Coronary artery (tissue), 2 donors: ENCODE data around the gene MCC.

Source experiments
- DNase-seq: peaks from one replicate; pipeline ENCODE4 v3.0.0-alpha.2; 2017; ENCODE audit warnings: low spot score
- H3K27ac ChIP-seq, 2 donors: fragments of 200-600 bp; sonication (generic); one replicate each; pipeline ENCODE4 v1.5.1; 2016 to 2019
- H3K4me3 ChIP-seq: fragments of 200-600 bp; sonication (generic); 2 replicates; pipeline ENCODE4 v1.5.1; 2016; ENCODE audit warnings: mild to moderate bottlenecking, moderate library complexity
- CTCF ChIP-seq: fragments of 200-600 bp; sonication (generic); IDR thresholded peaks from one replicate; pipeline ENCODE4 v1.5.1; 2019; ENCODE audit warnings: antibody characterized with exemption

The MCC gene

GRCh38 chr5:113099822-113100221 lies 388.4 kb downstream of the MCC start:
- TF ChIP-seq CTCF: no peak
- H3K4me3 ChIP-seq: no peak overlapping the region
- DNase-seq: no peak
- H3K27ac ChIP-seq: no peak overlapping the region

- no peak overlapping the region for H3K27ac ChIP-seq
- no peak for TF ChIP-seq CTCF
- no peak for DNase-seq
- no peak overlapping the region for H3K4me3 ChIP-seq
Observed at GRCh38 chr5:113098378-113098777, 389.9 kb downstream of the MCC start.

GRCh38 chr5:113095831-113096230 lies 392.4 kb downstream of the MCC start:
- Histone ChIP-seq H3K27ac (no peak overlapping the region), H3K4me3 (no peak overlapping the region)
- no peak for DNase-seq
- no peak for TF ChIP-seq CTCF

- no peak overlapping the region for H3K27ac ChIP-seq
- DNase-seq: no peak
Observed at GRCh38 chr5:113093558-113093957, 394.7 kb downstream of the MCC start.

GRCh38 chr5:113092683-113093082 lies 395.6 kb downstream of the MCC start:
- H3K27ac ChIP-seq: no peak overlapping the region
- TF ChIP-seq CTCF: no peak
- H3K4me3 ChIP-seq: no peak overlapping the region
- no peak for DNase-seq

More at GRCh38 chr5:113093558-113093957, 394.7 kb downstream of the MCC start:
- H3K4me3 ChIP-seq: no peak overlapping the region
- no peak for TF ChIP-seq CTCF

- no peak for TF ChIP-seq CTCF
- DNase-seq: no peak
- H3K27ac ChIP-seq: no peak overlapping the region
- no peak overlapping the region for H3K4me3 ChIP-seq
Observed at GRCh38 chr5:113091622-113092021, 396.6 kb downstream of the MCC start.

- no peak for DNase-seq
- H3K4me3 ChIP-seq: peak overlapping the region; percentile 10
- no peak for TF ChIP-seq CTCF
- peak overlapping the region; percentile 23 to 52 for H3K27ac ChIP-seq
Observed at GRCh38 chr5:113090336-113091106, 397.7 kb downstream of the MCC start.
